ENCODE measurements around the gene ZNF778. TPM values are rescaled to one million over a fixed set of nuclear protein-coding genes. Genes with fewer than 3 reads are reported as not detected.
A peak's percentile ranks its signal among the peaks of the same experiment; 100 is the strongest.

ZNF778 gene
- total and polyA plus RNA-seq, 2 of the 13 experiments (the other 11 are each of a cell fraction or from before 2014, with no cell fraction given): 3.8 to 7.2 TPM

DNA sequence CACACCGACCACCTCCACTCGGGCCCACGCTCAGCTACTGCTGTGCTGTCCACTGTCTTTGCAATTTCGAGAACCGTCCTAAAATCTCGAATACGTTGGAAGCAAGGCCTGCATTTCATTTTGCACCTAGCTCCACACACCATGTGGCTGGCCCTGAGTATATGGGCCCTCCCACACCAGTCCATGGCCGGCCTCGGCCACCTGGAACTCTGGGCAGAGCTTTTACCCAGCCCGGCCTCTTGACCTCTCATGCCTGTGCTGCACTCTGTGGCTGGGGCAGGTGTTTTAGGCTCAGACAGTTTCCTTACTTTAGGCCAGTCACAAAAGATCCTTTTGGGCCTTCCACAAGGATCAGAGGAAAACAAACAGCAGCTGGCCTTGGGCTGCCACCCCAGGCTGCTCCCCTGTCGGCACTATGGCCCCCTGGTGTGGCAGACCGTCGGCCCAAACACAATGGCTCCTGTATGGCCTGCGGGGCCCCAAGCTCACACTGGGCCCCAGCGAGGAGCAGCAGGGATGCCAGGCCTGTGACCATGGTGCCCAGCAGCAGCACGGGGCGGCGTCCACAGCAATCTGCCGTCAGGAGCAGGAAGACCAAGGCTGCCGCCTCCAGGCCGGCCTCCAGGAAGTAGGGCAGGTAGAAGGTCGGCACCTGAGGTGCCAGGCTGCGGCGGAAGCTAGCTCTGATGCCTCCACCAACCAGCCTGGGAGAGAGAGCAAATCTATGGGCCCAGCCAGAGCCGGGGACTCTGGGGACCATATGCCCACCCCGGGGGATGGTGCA is 19.7 kb upstream of the ZNF778 start (continued):
- peak; percentile 100 for TF ChIP-seq HIC2 (CRISPR knock-in tag; IDR thresholded peaks at IDR 0.05; ENCODE audit: low read depth)
- TF ChIP-seq, protein P1, sequence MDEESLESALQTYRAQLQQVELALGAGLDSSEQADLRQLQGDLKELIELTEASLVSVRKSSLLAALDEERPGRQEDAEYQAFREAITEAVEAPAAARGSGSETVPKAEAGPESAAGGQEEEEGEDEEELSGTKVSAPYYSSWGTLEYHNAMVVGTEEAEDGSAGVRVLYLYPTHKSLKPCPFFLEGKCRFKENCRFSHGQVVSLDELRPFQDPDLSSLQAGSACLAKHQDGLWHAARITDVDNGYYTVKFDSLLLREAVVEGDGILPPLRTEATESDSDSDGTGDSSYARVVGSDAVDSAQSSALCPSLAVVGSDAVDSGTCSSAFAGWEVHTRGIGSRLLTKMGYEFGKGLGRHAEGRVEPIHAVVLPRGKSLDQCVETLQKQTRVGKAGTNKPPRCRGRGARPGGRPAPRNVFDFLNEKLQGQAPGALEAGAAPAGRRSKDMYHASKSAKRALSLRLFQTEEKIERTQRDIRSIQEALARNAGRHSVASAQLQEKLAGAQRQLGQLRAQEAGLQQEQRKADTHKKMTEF (CRISPR knock-in tag; IDR thresholded peaks at IDR 0.05): peak; percentile 91
- TF ChIP-seq KAT2B (IDR thresholded peaks at IDR 0.05; ENCODE audit: borderline replicate concordance, low read depth, low read length): no peak
- TF ChIP-seq TBX2 (CRISPR knock-in tag; IDR thresholded peaks at IDR 0.05; ENCODE audit: borderline replicate concordance): peak; percentile 100
- TF ChIP-seq TCF7 (IDR thresholded peaks at IDR 0.05; ENCODE audit: low read depth): peak; percentile 88
- TF ChIP-seq PHF21A (CRISPR knock-in tag; IDR thresholded peaks at IDR 0.05): peak; percentile 99
- TF ChIP-seq ZBTB38 (CRISPR knock-in tag; IDR thresholded peaks at IDR 0.05): no peak
- 0 out of 3 replicates have a peak, but pooled peaks have one; percentile 60 for TF ChIP-seq MXI1 (IDR thresholded peaks at IDR 0.05; ENCODE audit: borderline replicate concordance, low read depth, low read length)
- no peak for TF ChIP-seq MBNL3 (CRISPR knock-in tag; conservative IDR thresholded peaks at IDR 0.05)
- peak; percentile 83; the same call in 1 of the 2 replicates for TF ChIP-seq ZNF564 (CRISPR knock-in tag; IDR thresholded peaks at IDR 0.05)
- no peak for TF ChIP-seq POLR2A (IDR thresholded peaks at IDR 0.05; ENCODE audit: insufficient read depth in 1 of 2, low read depth in 2 of 2, low read length in 2 of 2)
- TF ChIP-seq, protein P2, sequence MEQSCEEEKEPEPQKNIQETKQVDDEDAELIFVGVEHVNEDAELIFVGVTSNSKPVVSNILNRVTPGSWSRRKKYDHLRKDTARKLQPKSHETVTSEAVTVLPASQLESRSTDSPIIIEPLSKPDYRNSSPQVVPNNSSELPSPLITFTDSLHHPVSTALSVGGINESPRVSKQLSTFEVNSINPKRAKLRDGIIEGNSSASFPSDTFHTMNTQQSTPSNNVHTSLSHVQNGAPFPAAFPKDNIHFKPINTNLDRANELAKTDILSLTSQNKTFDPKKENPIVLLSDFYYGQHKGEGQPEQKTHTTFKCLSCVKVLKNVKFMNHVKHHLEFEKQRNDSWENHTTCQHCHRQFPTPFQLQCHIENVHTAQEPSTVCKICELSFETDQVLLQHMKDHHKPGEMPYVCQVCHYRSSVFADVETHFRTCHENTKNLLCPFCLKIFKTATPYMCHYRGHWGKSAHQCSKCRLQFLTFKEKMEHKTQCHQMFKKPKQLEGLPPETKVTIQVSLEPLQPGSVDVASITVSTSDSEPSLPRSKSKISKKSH (CRISPR knock-in tag; IDR thresholded peaks at IDR 0.05; ENCODE audit: borderline replicate concordance): peak; percentile 15; the same call in 1 of the 2 replicates
- peak; percentile 83 for TF ChIP-seq HOXD1 (CRISPR knock-in tag; IDR thresholded peaks at IDR 0.05)
- TF ChIP-seq ZNF501 (CRISPR knock-in tag; IDR thresholded peaks at IDR 0.05): peak; percentile 77
- TF ChIP-seq PITX1 (CRISPR knock-in tag; IDR thresholded peaks at IDR 0.05): peak; percentile 87; the same call in 1 of the 2 replicates
- TF ChIP-seq SKI (IDR thresholded peaks at IDR 0.05; ENCODE audit: partially characterized antibody): peak; percentile 94
- TF ChIP-seq, protein P3, sequence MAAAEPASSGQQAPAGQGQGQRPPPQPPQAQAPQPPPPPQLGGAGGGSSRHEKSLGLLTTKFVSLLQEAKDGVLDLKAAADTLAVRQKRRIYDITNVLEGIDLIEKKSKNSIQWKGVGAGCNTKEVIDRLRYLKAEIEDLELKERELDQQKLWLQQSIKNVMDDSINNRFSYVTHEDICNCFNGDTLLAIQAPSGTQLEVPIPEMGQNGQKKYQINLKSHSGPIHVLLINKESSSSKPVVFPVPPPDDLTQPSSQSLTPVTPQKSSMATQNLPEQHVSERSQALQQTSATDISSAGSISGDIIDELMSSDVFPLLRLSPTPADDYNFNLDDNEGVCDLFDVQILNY (CRISPR knock-in tag; conservative IDR thresholded peaks at IDR 0.05): no peak
- TF ChIP-seq, protein P4, sequence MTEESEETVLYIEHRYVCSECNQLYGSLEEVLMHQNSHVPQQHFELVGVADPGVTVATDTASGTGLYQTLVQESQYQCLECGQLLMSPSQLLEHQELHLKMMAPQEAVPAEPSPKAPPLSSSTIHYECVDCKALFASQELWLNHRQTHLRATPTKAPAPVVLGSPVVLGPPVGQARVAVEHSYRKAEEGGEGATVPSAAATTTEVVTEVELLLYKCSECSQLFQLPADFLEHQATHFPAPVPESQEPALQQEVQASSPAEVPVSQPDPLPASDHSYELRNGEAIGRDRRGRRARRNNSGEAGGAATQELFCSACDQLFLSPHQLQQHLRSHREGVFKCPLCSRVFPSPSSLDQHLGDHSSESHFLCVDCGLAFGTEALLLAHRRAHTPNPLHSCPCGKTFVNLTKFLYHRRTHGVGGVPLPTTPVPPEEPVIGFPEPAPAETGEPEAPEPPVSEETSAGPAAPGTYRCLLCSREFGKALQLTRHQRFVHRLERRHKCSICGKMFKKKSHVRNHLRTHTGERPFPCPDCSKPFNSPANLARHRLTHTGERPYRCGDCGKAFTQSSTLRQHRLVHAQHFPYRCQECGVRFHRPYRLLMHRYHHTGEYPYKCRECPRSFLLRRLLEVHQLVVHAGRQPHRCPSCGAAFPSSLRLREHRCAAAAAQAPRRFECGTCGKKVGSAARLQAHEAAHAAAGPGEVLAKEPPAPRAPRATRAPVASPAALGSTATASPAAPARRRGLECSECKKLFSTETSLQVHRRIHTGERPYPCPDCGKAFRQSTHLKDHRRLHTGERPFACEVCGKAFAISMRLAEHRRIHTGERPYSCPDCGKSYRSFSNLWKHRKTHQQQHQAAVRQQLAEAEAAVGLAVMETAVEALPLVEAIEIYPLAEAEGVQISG (CRISPR knock-in tag; IDR thresholded peaks at IDR 0.05): no peak

Data from HepG2 (cell line).